Mucosa of descending colon (tissue), 3 donors: ENCODE measurements around the gene CHST11. TPM values are rescaled to one million over a fixed set of nuclear protein-coding genes. Genes with fewer than 3 reads are reported as not detected.
"Not testable (repeated sequence)": the region's sequence is repeated elsewhere in the genome, so short reads cannot be mapped to it uniquely, and the experiment has no call there.

ENCODE experiments used
- ATAC-seq: fragments of 200-7000 bp; cut with Tn5 transposase; one replicate; pipeline ENCODE4 v1.9.1; 2020; ENCODE audit warnings: mild to moderate bottlenecking, moderate library complexity
- DNase-seq, 3 donors: peaks; one replicate each; pipeline ENCODE4 v3.0.0-alpha.2; 2020
- H3K36me3 ChIP-seq: fragments of 200-600 bp; one replicate; pipeline ENCODE4 v1.8.0; 2021; ENCODE audit warnings: low read depth, mild to moderate bottlenecking
- H3K4me1 ChIP-seq: fragments of 200-600 bp; one replicate; pipeline ENCODE4 v1.8.0; 2021; ENCODE audit warnings: low read depth, mild to moderate bottlenecking
- H3K4me3 ChIP-seq: fragments of 200-600 bp; one replicate; pipeline ENCODE4 v1.8.0; 2021; ENCODE audit warnings: mild to moderate bottlenecking
- H3K9me3 ChIP-seq: fragments of 200-600 bp; one replicate; pipeline ENCODE4 v1.8.0; 2021; ENCODE audit warnings: mild to moderate bottlenecking
- intact Hi-C, 2 donors: fragments of 100-400 bp; cut with DNase I in 1 of 2; cut with micrococcal nuclease in 1 of 2; formaldehyde crosslinking; loops; one replicate each; pipeline versions ENCODE4 v1.11.0 to v1.11.1; 2022; cut with DNase I, micrococcal nuclease
- total RNA-seq, 3 donors: library from RNA; stranded (reverse); fragmentation: NEBNext Ultra II Directional in 2 of 3; extraction: Animal tissue kit (Norgen Biotek cat#: 25700) in 2 of 3; gene quantifications; one replicate each; pipeline versions ENCODE4 v1.2.1 to v1.2.4, GENCODE V29; 2021 to 2023
- TF ChIP-seq, protein P1 (sequence below): fragments of 200-600 bp; IDR thresholded peaks from one replicate; pipeline ENCODE4 v1.8.0; 2022; ENCODE audit warnings: antibody characterized with exemption, mild to moderate bottlenecking
- donor health status: DM: no; HTN: no; CAD: no; lungs with moderate emphysema.
- donor health status: DM: no; HTN: no; CAD: no.
- donor health status: DM: no; HTN: yes; CAD: no.

The CHST11 gene
- total RNA-seq, 3 donors from 2014 or later, result 3.3 to 15.2 (median 6.6) TPM

DNA sequence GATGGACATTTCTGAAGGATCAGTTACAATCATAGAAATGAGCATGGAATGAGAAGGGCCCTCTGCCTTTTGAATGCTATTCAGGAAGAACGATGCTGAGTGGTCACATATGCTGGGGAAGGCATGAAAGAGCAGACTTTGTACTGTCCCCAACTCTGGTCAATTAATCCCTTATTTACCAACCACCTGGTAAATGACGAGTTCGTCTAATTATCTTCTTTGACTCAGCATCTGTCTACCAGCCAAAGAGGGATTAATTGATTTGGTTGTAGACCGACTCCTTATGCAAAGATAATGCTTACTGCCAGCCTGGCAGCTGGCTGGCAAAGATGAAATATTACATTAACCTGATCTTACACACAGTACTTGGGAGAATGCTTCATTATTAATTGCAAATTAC, 152.2 kb downstream of the CHST11 start:
- ATAC-seq, result no peak
- no peak for DNase-seq
- intact Hi-C loops, result no loop called here
- Histone ChIP-seq H3K4me3 (no peak overlapping the region), H3K36me3 (no peaks in the 10 kb centered on the region), H3K9me3 (no peaks in the 10 kb centered on the region), H3K4me1 (peaks cover 2% of the 10 kb centered on the region)
- TF ChIP-seq, protein P1, sequence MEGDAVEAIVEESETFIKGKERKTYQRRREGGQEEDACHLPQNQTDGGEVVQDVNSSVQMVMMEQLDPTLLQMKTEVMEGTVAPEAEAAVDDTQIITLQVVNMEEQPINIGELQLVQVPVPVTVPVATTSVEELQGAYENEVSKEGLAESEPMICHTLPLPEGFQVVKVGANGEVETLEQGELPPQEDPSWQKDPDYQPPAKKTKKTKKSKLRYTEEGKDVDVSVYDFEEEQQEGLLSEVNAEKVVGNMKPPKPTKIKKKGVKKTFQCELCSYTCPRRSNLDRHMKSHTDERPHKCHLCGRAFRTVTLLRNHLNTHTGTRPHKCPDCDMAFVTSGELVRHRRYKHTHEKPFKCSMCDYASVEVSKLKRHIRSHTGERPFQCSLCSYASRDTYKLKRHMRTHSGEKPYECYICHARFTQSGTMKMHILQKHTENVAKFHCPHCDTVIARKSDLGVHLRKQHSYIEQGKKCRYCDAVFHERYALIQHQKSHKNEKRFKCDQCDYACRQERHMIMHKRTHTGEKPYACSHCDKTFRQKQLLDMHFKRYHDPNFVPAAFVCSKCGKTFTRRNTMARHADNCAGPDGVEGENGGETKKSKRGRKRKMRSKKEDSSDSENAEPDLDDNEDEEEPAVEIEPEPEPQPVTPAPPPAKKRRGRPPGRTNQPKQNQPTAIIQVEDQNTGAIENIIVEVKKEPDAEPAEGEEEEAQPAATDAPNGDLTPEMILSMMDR, result no peak

DNA sequence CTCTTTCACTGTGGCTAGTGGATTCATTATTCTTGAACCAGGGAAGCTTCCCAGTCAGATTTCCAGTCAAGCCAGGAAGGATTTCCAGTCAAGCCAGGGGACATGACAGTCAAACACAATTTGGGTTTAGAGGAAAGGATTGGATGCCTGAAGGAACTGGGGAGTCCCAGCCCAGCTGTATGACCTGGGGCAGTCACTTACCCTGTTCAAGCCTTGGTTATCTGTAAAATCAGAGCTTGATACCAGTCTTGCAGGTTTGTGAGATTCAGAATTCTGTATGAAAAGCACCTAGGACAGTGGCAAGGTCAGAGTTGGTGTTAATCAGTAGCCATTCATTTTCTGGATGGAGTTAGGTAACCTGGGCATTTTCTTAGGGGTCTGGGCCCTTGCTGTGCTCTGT, 152.7 kb downstream of the CHST11 start:
- no peaks in the 10 kb centered on the region for H3K36me3 ChIP-seq
- no peak overlapping the region for H3K4me3 ChIP-seq
- ATAC-seq, result no peak
- TF ChIP-seq, protein P1, result no peak
- H3K9me3 ChIP-seq, result no peaks in the 10 kb centered on the region
- H3K4me1 ChIP-seq, result no peaks in the 10 kb centered on the region
- no peak for DNase-seq
- intact Hi-C loops, result no loop called here

DNA sequence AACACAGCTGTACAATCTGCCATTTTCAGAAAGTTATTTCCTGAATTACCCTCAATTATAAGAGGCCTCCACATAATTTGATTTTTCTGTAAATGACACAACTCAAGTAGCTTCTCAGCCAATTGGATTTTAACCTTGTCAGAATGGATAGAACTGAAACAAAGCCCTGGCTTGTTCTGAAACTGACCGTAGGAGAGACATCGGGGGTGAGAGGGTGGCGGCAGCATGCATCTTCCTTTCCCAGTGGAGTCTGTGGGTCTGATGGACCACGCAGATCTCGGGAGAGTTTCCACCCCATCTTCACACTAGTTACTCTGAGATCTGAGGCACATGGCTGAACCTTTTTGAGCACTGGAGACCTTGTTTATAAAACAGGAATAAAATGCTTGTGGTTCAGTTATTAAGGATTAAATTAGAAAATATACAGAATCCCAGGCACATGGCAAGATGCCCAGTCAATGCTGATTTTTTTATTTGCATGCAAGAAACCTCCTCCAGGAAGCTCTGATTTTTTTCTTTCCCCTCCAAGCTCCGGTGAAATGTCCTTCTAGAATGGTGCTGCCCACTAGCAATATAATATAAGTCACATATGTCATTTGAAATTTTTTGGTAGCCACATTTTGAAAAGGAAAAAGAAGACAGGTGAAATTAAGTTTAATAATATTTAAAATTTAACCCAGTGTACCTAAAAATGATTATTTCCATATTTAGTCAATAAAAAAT, 153.9 kb downstream of the CHST11 start:
- TF ChIP-seq, protein P1, result no peak
- intact Hi-C loops, result no loop called here
- H3K9me3 ChIP-seq, result no peaks in the 10 kb centered on the region
- no peaks in the 10 kb centered on the region for H3K4me1 ChIP-seq
- H3K4me3 ChIP-seq, result no peak overlapping the region
- ATAC-seq (no peak), DNase-seq (no peak)
- H3K36me3 ChIP-seq, result no peaks in the 10 kb centered on the region

DNA sequence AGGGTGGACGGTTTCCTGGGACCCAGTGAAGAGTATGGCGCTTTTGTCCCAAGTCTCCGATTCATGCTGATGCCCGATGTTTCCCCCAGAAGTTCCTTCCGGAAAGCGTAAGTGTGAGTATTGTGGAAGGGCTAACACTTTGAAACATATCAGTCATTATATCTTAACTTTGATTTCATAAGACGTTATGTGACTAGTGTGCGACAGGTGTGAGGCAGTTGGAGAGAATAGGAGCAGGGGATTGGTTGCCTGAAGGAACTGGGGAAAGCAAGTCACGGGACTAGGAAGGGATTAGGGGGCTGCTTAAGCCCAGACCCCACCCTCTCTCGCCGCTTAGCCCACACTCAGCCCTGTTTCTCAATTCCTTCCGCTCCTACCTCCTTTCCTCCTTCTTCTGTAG, 154.9 kb downstream of the CHST11 start:
- H3K4me3 ChIP-seq, result no peak overlapping the region
- no peaks in the 10 kb centered on the region for H3K36me3 ChIP-seq
- H3K4me1 ChIP-seq, result no peaks in the 10 kb centered on the region
- TF ChIP-seq, protein P1, result no peak
- no peak for ATAC-seq
- intact Hi-C loops, result no loop called here
- no peak for DNase-seq
- no peaks in the 10 kb centered on the region for H3K9me3 ChIP-seq

DNA sequence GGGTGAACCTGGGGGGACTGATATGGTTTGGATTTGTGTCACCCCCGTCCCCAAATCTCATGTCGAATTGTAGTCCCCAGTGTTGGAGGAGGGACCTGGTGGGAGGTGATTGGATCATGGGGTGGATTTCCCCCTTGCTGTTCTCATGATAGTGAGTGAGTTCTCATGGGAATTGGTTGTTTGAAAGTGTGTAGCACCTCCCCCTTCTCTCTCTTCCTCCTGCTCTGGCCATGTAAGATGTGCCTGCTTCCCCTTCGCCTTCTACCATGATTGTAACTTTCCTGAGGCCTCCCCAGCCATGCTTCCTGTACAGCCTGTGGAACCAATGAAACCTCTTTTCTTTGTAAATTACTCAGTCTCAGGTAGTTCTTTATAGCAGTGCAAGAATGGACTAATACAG, 156.6 kb downstream of the CHST11 start:
- not testable (repeated sequence) for ATAC-seq

DNA sequence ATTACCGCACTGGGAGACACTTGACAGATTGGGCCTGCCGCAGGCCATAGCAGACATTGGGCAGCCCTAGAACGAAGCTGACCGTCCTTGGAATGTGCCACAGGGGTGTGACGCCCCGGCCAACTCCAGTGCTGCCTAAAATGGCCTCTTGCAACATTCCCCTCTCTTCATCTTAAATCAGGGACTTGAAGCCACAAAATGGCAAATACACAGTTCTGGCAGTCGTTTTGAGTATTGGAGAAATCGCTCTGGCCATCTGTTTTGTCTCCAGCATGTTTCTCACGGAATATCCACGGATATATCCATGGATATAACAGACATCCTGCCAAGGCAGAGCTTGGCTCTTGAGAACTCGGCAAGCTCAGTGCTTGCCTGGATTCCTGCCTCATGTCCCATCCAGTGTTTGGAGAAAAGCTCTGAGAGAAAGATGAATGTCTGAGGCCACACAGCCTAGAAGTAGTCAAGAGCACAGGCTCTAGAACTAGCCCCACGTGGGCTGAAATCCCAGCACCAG, 158.4 kb downstream of the CHST11 start:
- peak; percentile 32 to 55 (median 44) for DNase-seq
- ATAC-seq, result peak; percentile 54

More for the DNA sequence above, 156.6 kb downstream of the CHST11 start:
- H3K4me3 ChIP-seq, H3K9me3 ChIP-seq, H3K4me1 ChIP-seq, intact Hi-C loops, H3K36me3 ChIP-seq, DNase-seq: not testable (repeated sequence)

More for the DNA sequence above, 158.4 kb downstream of the CHST11 start:
- intact Hi-C loops, result no loop called here
- TF ChIP-seq, protein P1, result no peak
- Histone ChIP-seq H3K4me3 (no peak overlapping the region), H3K9me3 (no peaks in the 10 kb centered on the region), H3K36me3 (no peaks in the 10 kb centered on the region), H3K4me1 (no peaks in the 10 kb centered on the region)
